Fibroblast of the conjunctiva (primary cell): ENCODE results near the gene FOLR1.

Experiments
- DNase-seq: peaks from one replicate; pipeline ENCODE4 v3.0.0-alpha.2; 2010; ENCODE audit warnings: low read depth

Gene FOLR1

GRCh38 chr11:72223615-72224563 is 31.9 kb downstream of the FOLR1 start:
- DNase-seq = peak; percentile 37

- DNase-seq = no peak
Observed at GRCh38 chr11:72224564-72225410, 32.8 kb downstream of the FOLR1 start, which contains the start of gene INPPL1. INPPL1 (plus strand) TSS chr11:72224767; CDS start chr11:72224985, 218 bp downstream.

GRCh38 chr11:72225411-72225951 is 33.5 kb downstream of the FOLR1 start:
- no peak for DNase-seq

- DNase-seq = no peak
Observed at GRCh38 chr11:72226701-72227100, 34.8 kb downstream of the FOLR1 start.

GRCh38 chr11:72227316-72228228 is 35.6 kb downstream of the FOLR1 start:
- peak; percentile 26 for DNase-seq

GRCh38 chr11:72228229-72228843 is 36.4 kb downstream of the FOLR1 start:
- DNase-seq = no peak

- no peak for DNase-seq
Observed at GRCh38 chr11:72228844-72229231, 36.9 kb downstream of the FOLR1 start.

- no peak for DNase-seq
Observed at GRCh38 chr11:72229336-72229924, 37.5 kb downstream of the FOLR1 start.

GRCh38 chr11:72229925-72230763 is 38.2 kb downstream of the FOLR1 start:
- no peak for DNase-seq

- DNase-seq = no peak
Observed at GRCh38 chr11:72230764-72231365, 38.9 kb downstream of the FOLR1 start.

- DNase-seq = no peak
Observed at GRCh38 chr11:72231396-72232259, 39.7 kb downstream of the FOLR1 start.

- no peak for DNase-seq
Observed at GRCh38 chr11:72232260-72233055, 40.5 kb downstream of the FOLR1 start.

- no peak for DNase-seq
Observed at GRCh38 chr11:72233056-72233772, 41.3 kb downstream of the FOLR1 start.

GRCh38 chr11:72233773-72234513 is 42.0 kb downstream of the FOLR1 start:
- no peak for DNase-seq

GRCh38 chr11:72234514-72234830 is 42.5 kb downstream of the FOLR1 start:
- no peak for DNase-seq

- no peak for DNase-seq
Observed at GRCh38 chr11:72234920-72235319, 43.0 kb downstream of the FOLR1 start.
